ENCODE measurements around the gene LARP6.

DNA sequence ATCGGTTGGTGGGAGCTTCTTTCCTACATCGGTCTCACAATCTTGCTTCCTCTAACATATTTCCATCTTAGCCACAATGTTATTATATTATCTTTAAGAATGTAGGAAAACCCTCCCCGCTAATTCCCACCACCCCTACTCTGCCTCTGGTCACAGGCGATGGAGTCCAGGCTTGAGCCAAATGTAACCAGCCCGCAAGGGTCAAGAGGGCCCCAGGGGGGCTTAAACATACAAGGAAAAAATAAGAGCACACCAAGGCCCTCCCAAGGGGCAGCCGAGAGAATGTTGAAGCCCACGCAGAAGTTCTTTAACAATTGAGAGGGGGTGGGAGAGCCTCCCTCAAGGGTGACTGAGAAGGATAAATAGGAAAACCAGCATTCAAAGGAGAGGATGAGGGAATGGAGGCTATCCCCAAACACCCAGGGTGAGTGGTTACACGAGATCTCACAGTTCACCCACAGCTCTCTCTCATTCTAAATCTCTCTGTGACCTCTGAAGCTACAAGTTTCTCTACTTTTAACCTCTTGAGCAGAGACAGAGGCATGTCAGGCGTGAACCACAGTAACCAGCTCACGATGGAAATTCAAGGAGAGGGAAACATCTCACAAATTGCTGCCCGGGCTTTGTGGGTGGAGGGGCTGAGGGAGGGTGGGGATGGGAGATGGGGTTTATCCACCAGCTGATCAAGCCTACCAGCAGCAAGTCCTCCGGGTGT lies 59.2 kb downstream of the LARP6 start:
- no peak for TF ChIP-seq ISL1 (CRISPR knock-in tag; IDR thresholded peaks at IDR 0.05)
- TF ChIP-seq ZNF8 (CRISPR knock-in tag; IDR thresholded peaks at IDR 0.05) = no peak
- no peak for TF ChIP-seq ZFP3 (CRISPR knock-in tag; IDR thresholded peaks at IDR 0.05)
- TF ChIP-seq ESRRG (CRISPR knock-in tag; IDR thresholded peaks at IDR 0.05) = no peak
- TF ChIP-seq, protein P1, sequence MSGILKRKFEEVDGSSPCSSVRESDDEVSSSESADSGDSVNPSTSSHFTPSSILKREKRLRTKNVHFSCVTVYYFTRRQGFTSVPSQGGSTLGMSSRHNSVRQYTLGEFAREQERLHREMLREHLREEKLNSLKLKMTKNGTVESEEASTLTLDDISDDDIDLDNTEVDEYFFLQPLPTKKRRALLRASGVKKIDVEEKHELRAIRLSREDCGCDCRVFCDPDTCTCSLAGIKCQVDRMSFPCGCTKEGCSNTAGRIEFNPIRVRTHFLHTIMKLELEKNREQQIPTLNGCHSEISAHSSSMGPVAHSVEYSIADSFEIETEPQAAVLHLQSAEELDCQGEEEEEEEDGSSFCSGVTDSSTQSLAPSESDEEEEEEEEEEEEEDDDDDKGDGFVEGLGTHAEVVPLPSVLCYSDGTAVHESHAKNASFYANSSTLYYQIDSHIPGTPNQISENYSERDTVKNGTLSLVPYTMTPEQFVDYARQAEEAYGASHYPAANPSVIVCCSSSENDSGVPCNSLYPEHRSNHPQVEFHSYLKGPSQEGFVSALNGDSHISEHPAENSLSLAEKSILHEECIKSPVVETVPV (CRISPR knock-in tag; IDR thresholded peaks at IDR 0.05) = no peak
- no peak for TF ChIP-seq GLIS3 (CRISPR knock-in tag; IDR thresholded peaks at IDR 0.05)
- TF ChIP-seq OSR1 (CRISPR knock-in tag; IDR thresholded peaks at IDR 0.05) = no peak
- TF ChIP-seq, protein P2, sequence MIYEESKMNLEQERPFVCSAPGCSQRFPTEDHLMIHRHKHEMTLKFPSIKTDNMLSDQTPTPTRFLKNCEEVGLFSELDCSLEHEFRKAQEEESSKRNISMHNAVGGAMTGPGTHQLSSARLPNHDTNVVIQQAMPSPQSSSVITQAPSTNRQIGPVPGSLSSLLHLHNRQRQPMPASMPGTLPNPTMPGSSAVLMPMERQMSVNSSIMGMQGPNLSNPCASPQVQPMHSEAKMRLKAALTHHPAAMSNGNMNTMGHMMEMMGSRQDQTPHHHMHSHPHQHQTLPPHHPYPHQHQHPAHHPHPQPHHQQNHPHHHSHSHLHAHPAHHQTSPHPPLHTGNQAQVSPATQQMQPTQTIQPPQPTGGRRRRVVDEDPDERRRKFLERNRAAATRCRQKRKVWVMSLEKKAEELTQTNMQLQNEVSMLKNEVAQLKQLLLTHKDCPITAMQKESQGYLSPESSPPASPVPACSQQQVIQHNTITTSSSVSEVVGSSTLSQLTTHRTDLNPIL (CRISPR knock-in tag; IDR thresholded peaks at IDR 0.05; ENCODE audit: low read depth) = no peak
- no peak for TF ChIP-seq ZC3H10 (CRISPR knock-in tag; IDR thresholded peaks at IDR 0.05)
- TF ChIP-seq ARNTL (CRISPR knock-in tag; IDR thresholded peaks at IDR 0.05; ENCODE audit: borderline replicate concordance, low read depth) = no peak
- TF ChIP-seq CSDC2 (CRISPR knock-in tag; IDR thresholded peaks at IDR 0.05) = no peak
- TF ChIP-seq, protein P3, sequence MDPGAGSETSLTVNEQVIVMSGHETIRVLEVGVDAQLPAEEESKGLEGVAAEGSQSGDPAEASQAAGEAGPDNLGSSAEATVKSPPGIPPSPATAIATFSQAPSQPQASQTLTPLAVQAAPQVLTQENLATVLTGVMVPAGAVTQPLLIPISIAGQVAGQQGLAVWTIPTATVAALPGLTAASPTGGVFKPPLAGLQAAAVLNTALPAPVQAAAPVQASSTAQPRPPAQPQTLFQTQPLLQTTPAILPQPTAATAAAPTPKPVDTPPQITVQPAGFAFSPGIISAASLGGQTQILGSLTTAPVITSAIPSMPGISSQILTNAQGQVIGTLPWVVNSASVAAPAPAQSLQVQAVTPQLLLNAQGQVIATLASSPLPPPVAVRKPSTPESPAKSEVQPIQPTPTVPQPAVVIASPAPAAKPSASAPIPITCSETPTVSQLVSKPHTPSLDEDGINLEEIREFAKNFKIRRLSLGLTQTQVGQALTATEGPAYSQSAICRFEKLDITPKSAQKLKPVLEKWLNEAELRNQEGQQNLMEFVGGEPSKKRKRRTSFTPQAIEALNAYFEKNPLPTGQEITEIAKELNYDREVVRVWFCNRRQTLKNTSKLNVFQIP (CRISPR knock-in tag; IDR thresholded peaks at IDR 0.05; ENCODE audit: borderline replicate concordance, low read depth) = no peak
- TF ChIP-seq SNAI2 (CRISPR knock-in tag; IDR thresholded peaks at IDR 0.05) = no peak
- TF ChIP-seq, protein P4, sequence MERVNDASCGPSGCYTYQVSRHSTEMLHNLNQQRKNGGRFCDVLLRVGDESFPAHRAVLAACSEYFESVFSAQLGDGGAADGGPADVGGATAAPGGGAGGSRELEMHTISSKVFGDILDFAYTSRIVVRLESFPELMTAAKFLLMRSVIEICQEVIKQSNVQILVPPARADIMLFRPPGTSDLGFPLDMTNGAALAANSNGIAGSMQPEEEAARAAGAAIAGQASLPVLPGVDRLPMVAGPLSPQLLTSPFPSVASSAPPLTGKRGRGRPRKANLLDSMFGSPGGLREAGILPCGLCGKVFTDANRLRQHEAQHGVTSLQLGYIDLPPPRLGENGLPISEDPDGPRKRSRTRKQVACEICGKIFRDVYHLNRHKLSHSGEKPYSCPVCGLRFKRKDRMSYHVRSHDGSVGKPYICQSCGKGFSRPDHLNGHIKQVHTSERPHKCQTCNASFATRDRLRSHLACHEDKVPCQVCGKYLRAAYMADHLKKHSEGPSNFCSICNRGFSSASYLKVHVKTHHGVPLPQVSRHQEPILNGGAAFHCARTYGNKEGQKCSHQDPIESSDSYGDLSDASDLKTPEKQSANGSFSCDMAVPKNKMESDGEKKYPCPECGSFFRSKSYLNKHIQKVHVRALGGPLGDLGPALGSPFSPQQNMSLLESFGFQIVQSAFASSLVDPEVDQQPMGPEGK (CRISPR knock-in tag; IDR thresholded peaks at IDR 0.05; ENCODE audit: borderline replicate concordance) = no peak
